Left ventricle myocardium inferior (tissue), 1 donor: ENCODE results near the gene P2RX7. TPM values are rescaled to one million over a fixed set of nuclear protein-coding genes. Genes with fewer than 3 reads are reported as not detected.
A peak's percentile ranks its signal among the peaks of the same experiment; 100 is the strongest.

ENCODE experiments used
- DNase-seq: peaks from one replicate; pipeline ENCODE4 v3.0.0-alpha.2; 2020
- H3K27ac ChIP-seq: fragments of 200-600 bp; replicated peaks from 2 replicates; pipeline ENCODE4 v1.8.0; 2021
- H3K27me3 ChIP-seq: fragments of 200-600 bp; 2 replicates; pipeline ENCODE4 v1.8.0; 2021; ENCODE audit warnings: low read depth
- H3K36me3 ChIP-seq: fragments of 200-600 bp; 2 replicates; pipeline ENCODE4 v1.8.0; 2021
- H3K4me1 ChIP-seq: fragments of 200-600 bp; 2 replicates; pipeline ENCODE4 v1.8.0; 2021
- H3K4me3 ChIP-seq: fragments of 200-600 bp; 2 replicates; pipeline ENCODE4 v1.8.0; 2021; ENCODE audit warnings: mild to moderate bottlenecking, moderate library complexity
- H3K9me3 ChIP-seq: fragments of 200-600 bp; replicated peaks from 2 replicates; pipeline ENCODE4 v1.8.0; 2021
- CTCF ChIP-seq: fragments of 200-600 bp; IDR thresholded peaks from 2 replicates; pipeline ENCODE4 v1.8.0; 2021; ENCODE audit warnings: antibody characterized with exemption, mild to moderate bottlenecking, borderline replicate concordance
- intact Hi-C: fragments of 100-400 bp; cut with micrococcal nuclease; formaldehyde crosslinking; loops from one replicate; pipeline ENCODE4 v1.11.0; 2022
- total RNA-seq: library from RNA; stranded (reverse); fragmentation: NEBNext Ultra II Directional; extraction: Animal tissue kit (Norgen Biotek cat#: 25700); gene quantifications from one replicate; pipeline ENCODE4 v1.2.1, GENCODE V29; 2021
- donor health status: DM: no; HTN: yes; CAD: no; lungs with severe emphysema.

P2RX7 gene
- total RNA-seq, 1 donor from 2014 or later = 1.6 TPM

DNA sequence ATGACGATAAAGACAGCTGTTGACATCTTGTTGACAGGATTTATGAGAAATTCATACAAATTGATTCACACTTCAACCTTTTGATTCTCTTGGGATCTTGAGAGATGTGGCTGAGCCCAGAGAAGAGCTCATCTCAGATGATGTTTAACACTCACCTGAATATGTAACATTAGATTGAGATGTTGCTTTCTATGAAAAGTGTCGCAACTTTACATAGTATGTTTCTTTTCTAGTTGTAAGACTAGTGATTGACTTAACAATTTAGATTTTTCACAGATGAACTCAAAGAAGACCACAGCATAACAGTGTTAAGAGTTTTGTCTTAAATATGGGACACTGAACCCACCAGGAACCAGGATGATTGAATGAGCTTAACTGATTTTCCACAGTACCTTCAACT is 40.6 kb upstream of the P2RX7 start:
- H3K4me3 ChIP-seq = no peak overlapping the region
- no peak overlapping the region for H3K27ac ChIP-seq
- H3K4me1 ChIP-seq = peaks cover 31% of the 10 kb centered on the region
- intact Hi-C loops = no loop called here
- no peak for DNase-seq
- H3K27me3 ChIP-seq = peaks cover 6% of the 10 kb centered on the region
- TF ChIP-seq CTCF = no peak
- no peaks in the 10 kb centered on the region for H3K9me3 ChIP-seq
- no peaks in the 10 kb centered on the region for H3K36me3 ChIP-seq

GRCh38 chr12:121093487-121093891 is 39.2 kb upstream of the P2RX7 start:
- no peak for TF ChIP-seq CTCF
- no peak for DNase-seq
- H3K36me3 ChIP-seq = no peaks in the 10 kb centered on the region
- intact Hi-C loops = no loop called here
- H3K27me3 ChIP-seq = peaks cover 6% of the 10 kb centered on the region
- peaks cover 23% of the 10 kb centered on the region for H3K4me1 ChIP-seq
- H3K27ac ChIP-seq = no peak overlapping the region
- H3K4me3 ChIP-seq = no peak overlapping the region
- H3K9me3 ChIP-seq = no peaks in the 10 kb centered on the region

- Histone ChIP-seq H3K27ac (no peak overlapping the region), H3K4me3 (peak overlapping the region; percentile 61), H3K27me3 (peaks cover 6% of the 10 kb centered on the region), H3K36me3 (no peaks in the 10 kb centered on the region), H3K9me3 (peaks cover 16% of the 10 kb centered on the region), H3K4me1 (peaks cover 13% of the 10 kb centered on the region)
- DNase-seq = peak; percentile 67
- peak; percentile 89 for TF ChIP-seq CTCF
- intact Hi-C loops = no loop called here
Observed at GRCh38 chr12:121095544-121096198, 37.0 kb upstream of the P2RX7 start.

DNA sequence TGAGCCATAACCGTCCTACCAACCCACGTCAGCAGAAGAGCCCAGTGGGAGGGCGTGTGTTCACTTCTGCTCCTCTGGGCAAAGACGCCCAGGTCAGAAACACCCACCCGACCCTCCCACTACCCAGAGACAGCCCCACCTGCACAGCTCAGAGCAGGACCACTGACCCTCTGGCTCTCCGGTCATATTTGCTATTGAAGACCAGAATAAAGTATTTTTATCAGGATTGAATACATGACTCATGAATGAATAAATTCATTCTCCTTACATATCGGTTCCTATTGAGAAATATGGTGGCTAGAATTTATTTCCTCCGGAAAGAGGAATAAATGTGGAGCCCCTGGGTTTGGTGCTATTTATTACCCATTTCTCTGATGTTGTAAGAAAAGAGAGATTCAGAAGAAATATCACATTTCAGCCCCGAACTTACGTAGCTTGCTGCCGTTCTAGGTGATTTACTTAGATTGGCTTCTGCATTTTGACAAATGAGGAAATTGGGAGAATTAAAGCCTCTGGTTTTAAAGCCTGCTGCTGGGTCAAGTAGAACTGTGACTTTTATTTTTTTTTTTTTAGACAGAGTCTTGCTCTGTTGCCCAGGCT is 36.4 kb upstream of the P2RX7 start:
- intact Hi-C loops = no loop called here
- no peak for DNase-seq
- peak; percentile 30 for TF ChIP-seq CTCF
- H3K27me3 ChIP-seq = peaks cover 6% of the 10 kb centered on the region
- peaks cover 16% of the 10 kb centered on the region for H3K9me3 ChIP-seq
- peak overlapping the region; percentile 61 for H3K4me3 ChIP-seq
- peaks cover 13% of the 10 kb centered on the region for H3K4me1 ChIP-seq
- no peak overlapping the region for H3K27ac ChIP-seq
- H3K36me3 ChIP-seq = no peaks in the 10 kb centered on the region

GRCh38 chr12:121099779-121100178 is 32.9 kb upstream of the P2RX7 start:
- TF ChIP-seq CTCF = no peak
- Histone ChIP-seq H3K27ac (no peak overlapping the region), H3K4me3 (no peak overlapping the region), H3K4me1 (peaks cover 13% of the 10 kb centered on the region), H3K27me3 (peaks cover 6% of the 10 kb centered on the region), H3K9me3 (peaks cover 16% of the 10 kb centered on the region), H3K36me3 (no peaks in the 10 kb centered on the region)
- intact Hi-C loops = no loop called here
- DNase-seq = no peak
